GM12878 (cell line): ENCODE data around the gene PRRT1. TPM values are rescaled to one million over a fixed set of nuclear protein-coding genes. Genes with fewer than 3 reads are reported as not detected.

Experiments used
- ATAC-seq: fragments of 200-7000 bp; cut with Tn5 transposase; 3 replicates; pipeline ENCODE4 v1.9.1; 2020; ENCODE audit warnings: mild to moderate bottlenecking, moderate library complexity
- BruUV-seq: library from RNA; stranded (reverse); fragments of 400-500 nt; replicated peaks from 2 replicates; lab custom pipeline; 2021; lab: Mats Ljungman, UMichigan
- CTCF ChIA-PET: fragments of 300-600 bp; sonication (Branson Sonifier 250); formaldehyde crosslinking; extraction: SDS; loops from one replicate; lab custom pipeline; 2021; ENCODE audit warnings: inconsistent platforms; lab: Yijun Ruan, JAX
- POLR2A ChIA-PET: fragments of 350-600 bp; formaldehyde crosslinking; extraction: SDS; loops from one replicate; lab custom pipeline; 2021; ENCODE audit warnings: inconsistent platforms; lab: Charles Lee
- RAD21 ChIA-PET: fragments of 300-600 bp; sonication (Branson Sonifier 250); formaldehyde crosslinking; loops from one replicate; lab custom pipeline; 2023; ENCODE audit warnings: antibody characterized with exemption; ENCODE audit not compliant: unreplicated experiment; lab: Charles Lee
- SMC1A ChIA-PET: fragments of 300-600 bp; sonication (Branson Sonifier 250); formaldehyde crosslinking; loops from one replicate; lab custom pipeline; 2023; ENCODE audit not compliant: unreplicated experiment, uncharacterized antibody; lab: Charles Lee
- DNase-seq: peaks from one replicate; pipeline ENCODE4 v3.0.0-alpha.2; 2011; ENCODE audit warnings: low read depth, low spot score
- FAIRE-seq: peaks from 3 replicates; lab custom pipeline; 2011; peaks lifted over from hg19 to GRCh38; lab: Jason Lieb, UNC
- H2AFZ ChIP-seq: 2 replicates; pipeline ENCODE4 v1.6.0; 2011; ENCODE audit warnings: low read depth, low read length, control low read depth; ENCODE audit not compliant: control insufficient read depth
- H3K27ac ChIP-seq: 2 replicates; pipeline ENCODE4 v1.5.1; 2011; ENCODE audit warnings: control low read depth; ENCODE audit not compliant: control insufficient read depth, insufficient read depth
- H3K27me3 ChIP-seq, 2 experiments: replicated peaks in 1 of 2; 2 replicates each; pipeline versions ENCODE4 v1.6.0 to v1.6.1; 2011; ENCODE audit warnings: low read length in 1 of 2; ENCODE audit not compliant: control insufficient read depth in 2 of 2, insufficient read depth in 2 of 2
- H3K36me3 ChIP-seq, 2 experiments: 2 replicates each; pipeline ENCODE4 v1.5.1; 2011; ENCODE audit warnings: low read length in 1 of 2; ENCODE audit not compliant: control insufficient read depth in 2 of 2, insufficient read depth in 2 of 2
- H3K4me1 ChIP-seq: 2 replicates; pipeline ENCODE4 v1.6.1; 2011; ENCODE audit warnings: mild to moderate bottlenecking, low read length, moderate library complexity, mixed read lengths; ENCODE audit not compliant: control insufficient read depth, insufficient read depth
- H3K4me2 ChIP-seq: 2 replicates; pipeline ENCODE4 v1.6.0; 2011; ENCODE audit warnings: control low read depth; ENCODE audit not compliant: control insufficient read depth, insufficient read depth
- H3K4me3 ChIP-seq: fragments of 200-600 bp; sonication (generic); 2 replicates; pipeline ENCODE4 v1.5.1; 2016
- H3K79me2 ChIP-seq: 2 replicates; pipeline ENCODE4 v1.6.0; 2011; ENCODE audit warnings: low read length; ENCODE audit not compliant: control insufficient read depth, insufficient read depth
- H3K9ac ChIP-seq: 2 replicates; pipeline ENCODE4 v1.8.0; 2011; ENCODE audit warnings: low read length, control low read depth, mixed read lengths; ENCODE audit not compliant: control insufficient read depth, insufficient read depth
- H3K9me3 ChIP-seq: replicated peaks from 3 replicates; pipeline ENCODE4 v1.5.1; 2011; ENCODE audit warnings: mild to moderate bottlenecking, low read length; ENCODE audit not compliant: control insufficient read depth, insufficient read depth
- H4K20me1 ChIP-seq: 2 replicates; pipeline ENCODE4 v1.6.0; 2011; ENCODE audit not compliant: control insufficient read depth, insufficient read depth
- CREB1 ChIP-seq: IDR thresholded peaks from 2 replicates; pipeline ENCODE4 v1.6.1; 2012; ENCODE audit warnings: low read depth, mild to moderate bottlenecking, inconsistent platforms
- EZH2 ChIP-seq: IDR thresholded peaks from 2 replicates; pipeline ENCODE4 v1.6.1; 2012; ENCODE audit warnings: low read depth, mild to moderate bottlenecking, control low read depth, inconsistent platforms, low read length, borderline replicate concordance; ENCODE audit not compliant: control insufficient read depth
- NFXL1 ChIP-seq: fragments of 450-650 bp; IDR thresholded peaks from 2 replicates; pipeline ENCODE4 v1.6.1; 2017; ENCODE audit warnings: antibody characterized with exemption, mild to moderate bottlenecking, borderline replicate concordance
- RAD21 ChIP-seq: IDR thresholded peaks from 2 replicates; pipeline ENCODE4 v1.6.1; 2011; ENCODE audit warnings: mild to moderate bottlenecking, low read depth, low read length, moderate library complexity; ENCODE audit not compliant: insufficient read depth
- STAT3 ChIP-seq: IDR thresholded peaks from 2 replicates; pipeline ENCODE4 v1.6.1; 2011; ENCODE audit warnings: low read depth, low read length, improper control_type of control experiment
- SUPT20H ChIP-seq: IDR thresholded peaks from 2 replicates; pipeline ENCODE4 v1.6.1; 2011; ENCODE audit warnings: low read depth, mild to moderate bottlenecking, low read length, moderate library complexity, borderline replicate concordance; ENCODE audit not compliant: control insufficient read depth
- TCF3 ChIP-seq: IDR thresholded peaks from 2 replicates; pipeline ENCODE4 v1.6.1; 2012; ENCODE audit warnings: low read depth, mild to moderate bottlenecking, low read length, borderline replicate concordance; ENCODE audit not compliant: insufficient read depth
- ZNF24 ChIP-seq: fragments of 450-650 bp; IDR thresholded peaks from 2 replicates; pipeline ENCODE4 v1.6.1; 2017; ENCODE audit warnings: antibody characterized with exemption, mild to moderate bottlenecking
- WGBS: methylation state at CpG from one replicate; pipeline ENCODE4 v1.1.6; 2016; ENCODE audit warnings: low lambda C conversion rate; ENCODE audit not compliant: insufficient replicate concordance, insufficient coverage; ENCODE audit errors: missing lambda C conversion rate; 5-methylcytosine and 5-hydroxymethylcytosine counted together
- in situ Hi-C: fragments of 300-500 bp; cut with MboI; formaldehyde crosslinking; loops from 9 replicates; pipeline ENCODE4 v1.14.3; 2018; ENCODE audit warnings: mixed read lengths
- intact Hi-C: fragments of 100-400 bp; cut with micrococcal nuclease; formaldehyde crosslinking; loops from one replicate; pipeline ENCODE4 v1.14.2; 2022; ENCODE audit not compliant: unreplicated experiment
- polyA plus RNA-seq, 11 experiments: library from polyadenylated mRNA; depleted of rRNA in 4 of 11; unstranded in 6 of 11; stranded (reverse) in 5 of 11; fragments of >200 nt; fragmentation: Nextera tagmentation in 4 of 11; fragmentation: Illumina TruSeq in 1 of 11; extraction: Ambion mirVana in 4 of 11; extraction: Trizol in 1 of 11; gene quantifications; 1 replicate in 1 of 11; 2 replicates in 10 of 11; pipeline versions ENCODE4 v1.2.1 to v1.2.3, GENCODE V29; 2011 to 2016; ENCODE audit warnings: inconsistent platforms in 2 of 11, missing spikeins in 2 of 11, low read depth in 1 of 11
- total RNA-seq, 4 experiments: library from RNA; depleted of rRNA in 3 of 4; stranded (reverse); fragments of >200 nt in 3 of 4; fragmentation: Illumina TruSeq in 1 of 4; extraction: Trizol in 1 of 4; gene quantifications; 2 replicates each; pipeline versions ENCODE4 v1.2.1 to v1.2.3, GENCODE V29; 2013 to 2021
- TF ChIP-seq, protein P1 (sequence below): IDR thresholded peaks from 2 replicates; pipeline ENCODE4 v1.6.1; 2011; ENCODE audit warnings: low read depth, mild to moderate bottlenecking, low read length, moderate library complexity, borderline replicate concordance; ENCODE audit errors: extremely low read depth

Gene PRRT1
- total and polyA plus RNA-seq, 10 of the 15 experiments (the other 5 are each of a cell fraction or from before 2014, with no cell fraction given) = 0.04 to 0.15 (median 0.10) TPM; not detected in 6

GRCh38 chr6:32173051-32173727 is 21.4 kb upstream of the PRRT1 start:
- CTCF ChIA-PET = no interaction called here
- H3K9ac ChIP-seq = no peak overlapping the region
- 52% methylated on average over 4 of the region's 4 CpGs for WGBS
- 0 out of 4 replicates have a peak, but pooled peaks cover 0 to 3% of the 10 kb centered on the region in 2 experiments for H3K36me3 ChIP-seq
- peaks cover 10% of the 10 kb centered on the region for H3K4me1 ChIP-seq
- H3K79me2 ChIP-seq = peaks cover 12% of the 10 kb centered on the region
- SMC1A ChIA-PET = no interaction called here
- POLR2A ChIA-PET = interaction anchor here (1.5 kb wide), 1 partner anchor 45 kb away, joined by 6 read pairs; the partner anchor contains the start of gene ATF6B
- H2AFZ ChIP-seq = no peak overlapping the region
- intact Hi-C loops = no loop called here
- DNase-seq (no peak), ATAC-seq (no peak), FAIRE-seq (no peak)
- RAD21 ChIA-PET = no interaction called here
- in situ Hi-C loops = no loop called here
- H3K4me3 ChIP-seq = no peak overlapping the region
- H3K9me3 ChIP-seq = no peaks in the 10 kb centered on the region
- H3K4me2 ChIP-seq = no peak overlapping the region
- no peaks in the 10 kb centered on the region for H3K27me3 ChIP-seq
- BruUV-seq = no TSS peak
- no peaks in the 10 kb centered on the region for H4K20me1 ChIP-seq
- H3K27ac ChIP-seq = no peak overlapping the region
- TF ChIP-seq CREB1 = no peak
- TF ChIP-seq EZH2 = no peak
- no peak for TF ChIP-seq ZNF24
- TF ChIP-seq, protein P1, sequence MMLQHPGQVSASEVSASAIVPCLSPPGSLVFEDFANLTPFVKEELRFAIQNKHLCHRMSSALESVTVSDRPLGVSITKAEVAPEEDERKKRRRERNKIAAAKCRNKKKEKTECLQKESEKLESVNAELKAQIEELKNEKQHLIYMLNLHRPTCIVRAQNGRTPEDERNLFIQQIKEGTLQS = no peak
- no peak for TF ChIP-seq TCF3
- no peak for TF ChIP-seq STAT3
- TF ChIP-seq SUPT20H = no peak
- no peak for TF ChIP-seq NFXL1
- no peak for TF ChIP-seq RAD21
